Measurements from ENCODE around the gene IPO8.

The IPO8 gene

GRCh38 chr12:30652034-30652696, 43.5 kb downstream of the IPO8 start:
- Histone ChIP-seq H3K4me3 (replicated peaks; ENCODE audit: low read depth, low read length) (no peak overlapping the region), H3K36me3 (ENCODE audit: control insufficient read depth, insufficient read depth, low read length) (peaks cover 3% of the 10 kb centered on the region), H3K27me3 (replicated peaks; ENCODE audit: control insufficient read depth, insufficient read depth, low read length) (no peaks in the 10 kb centered on the region)
- DNase-seq (ENCODE audit: extremely low read depth, insufficient read length): no peak
- no peak for TF ChIP-seq CTCF (IDR thresholded peaks at IDR 0.05; ENCODE audit: insufficient read depth, low read length, poor library complexity, severe bottlenecking)

GRCh38 chr12:30646821-30647220, 48.8 kb downstream of the IPO8 start:
- TF ChIP-seq CTCF (IDR thresholded peaks at IDR 0.05; ENCODE audit: insufficient read depth, low read length, poor library complexity, severe bottlenecking): no peak
- DNase-seq (ENCODE audit: extremely low read depth, insufficient read length): no peak

GRCh38 chr12:30643366-30643765, 52.3 kb downstream of the IPO8 start:
- H3K36me3 ChIP-seq (ENCODE audit: control insufficient read depth, insufficient read depth, low read length): peaks cover 1% of the 10 kb centered on the region
- TF ChIP-seq CTCF (IDR thresholded peaks at IDR 0.05; ENCODE audit: insufficient read depth, low read length, poor library complexity, severe bottlenecking): no peak
- no peak for DNase-seq (ENCODE audit: extremely low read depth, insufficient read length)

More at GRCh38 chr12:30646821-30647220, 48.8 kb downstream of the IPO8 start:
- Histone ChIP-seq H3K36me3 (ENCODE audit: control insufficient read depth, insufficient read depth, low read length) (peaks cover 1% of the 10 kb centered on the region), H3K27me3 (replicated peaks; ENCODE audit: control insufficient read depth, insufficient read depth, low read length) (no peaks in the 10 kb centered on the region), H3K4me3 (replicated peaks; ENCODE audit: low read depth, low read length) (no peak overlapping the region)

GRCh38 chr12:30640392-30640791, 55.3 kb downstream of the IPO8 start:
- peaks cover 1% of the 10 kb centered on the region for H3K36me3 ChIP-seq (ENCODE audit: control insufficient read depth, insufficient read depth, low read length)
- H3K27me3 ChIP-seq (replicated peaks; ENCODE audit: control insufficient read depth, insufficient read depth, low read length): no peaks in the 10 kb centered on the region
- no peak overlapping the region for H3K4me3 ChIP-seq (replicated peaks; ENCODE audit: low read depth, low read length)
- no peak for TF ChIP-seq CTCF (IDR thresholded peaks at IDR 0.05; ENCODE audit: insufficient read depth, low read length, poor library complexity, severe bottlenecking)
- DNase-seq (ENCODE audit: extremely low read depth, insufficient read length): no peak

More at GRCh38 chr12:30643366-30643765, 52.3 kb downstream of the IPO8 start:
- Histone ChIP-seq H3K4me3 (replicated peaks; ENCODE audit: low read depth, low read length) (no peak overlapping the region), H3K27me3 (replicated peaks; ENCODE audit: control insufficient read depth, insufficient read depth, low read length) (no peaks in the 10 kb centered on the region)

GRCh38 chr12:30635385-30635784, 60.3 kb downstream of the IPO8 start:
- DNase-seq (ENCODE audit: extremely low read depth, insufficient read length): no peak
- Histone ChIP-seq H3K4me3 (replicated peaks; ENCODE audit: low read depth, low read length) (no peak overlapping the region), H3K36me3 (ENCODE audit: control insufficient read depth, insufficient read depth, low read length) (peaks cover 2% of the 10 kb centered on the region; the same call in 1 of the 2 replicates), H3K27me3 (replicated peaks; ENCODE audit: control insufficient read depth, insufficient read depth, low read length) (no peaks in the 10 kb centered on the region)
- TF ChIP-seq CTCF (IDR thresholded peaks at IDR 0.05; ENCODE audit: insufficient read depth, low read length, poor library complexity, severe bottlenecking): no peak
